ENCODE results near the gene PLRG1. TPM values are rescaled to one million over a fixed set of nuclear protein-coding genes. Genes with fewer than 3 reads are reported as not detected.

The PLRG1 gene
- total RNA-seq, 4 donors from 2014 or later = 29.8 to 66.8 (median 47.6) TPM

DNA sequence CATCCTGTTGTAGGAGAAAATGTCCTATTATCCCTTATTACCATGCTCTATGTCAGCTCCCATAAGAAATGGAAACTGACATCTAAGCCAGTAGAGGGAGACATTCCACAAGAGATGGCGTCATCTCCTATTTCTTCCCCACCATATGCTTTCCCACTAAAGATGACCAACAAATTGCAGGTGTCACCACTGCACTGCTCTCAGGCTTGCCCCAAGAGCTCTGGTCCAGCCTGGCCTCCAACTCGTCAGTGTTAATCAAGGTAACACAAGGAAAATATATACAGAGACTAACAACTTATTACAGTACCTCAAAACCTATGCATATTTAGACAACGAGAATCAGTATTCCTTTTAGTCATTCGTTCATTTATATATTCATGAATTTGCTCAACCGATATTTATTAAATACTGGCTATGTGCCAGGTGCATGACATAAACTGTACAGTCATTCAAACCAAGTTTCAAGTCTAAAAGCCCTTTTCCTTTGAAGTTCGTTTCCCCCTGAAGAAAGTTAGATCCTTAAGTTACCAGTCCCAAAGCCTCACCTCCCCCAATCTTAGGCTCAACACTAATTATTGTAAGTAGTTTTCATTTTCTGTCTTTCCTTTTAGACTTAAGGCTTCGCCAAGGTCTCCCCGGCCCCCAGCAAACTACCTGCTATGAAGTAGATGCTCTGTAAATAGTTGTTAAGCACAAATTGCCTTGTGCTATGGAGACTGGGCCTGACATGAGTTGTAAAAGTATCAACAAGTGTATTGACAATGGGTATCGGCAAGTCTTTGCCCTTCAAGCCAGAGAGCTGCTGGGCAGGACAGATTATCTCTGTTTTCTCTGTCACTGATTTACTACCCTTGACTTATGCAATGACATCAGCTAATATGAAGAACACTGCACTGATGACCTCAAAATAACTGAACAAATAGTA, 9.6 kb upstream of the PLRG1 start:
- TF ChIP-seq CTCF (IDR thresholded peaks at IDR 0.05; ENCODE audit: low read depth) = no peak

GRCh38 chr4:154559141-154559493, 8.9 kb upstream of the PLRG1 start:
- no peak for TF ChIP-seq CTCF (IDR thresholded peaks at IDR 0.05; ENCODE audit: low read depth)

DNA sequence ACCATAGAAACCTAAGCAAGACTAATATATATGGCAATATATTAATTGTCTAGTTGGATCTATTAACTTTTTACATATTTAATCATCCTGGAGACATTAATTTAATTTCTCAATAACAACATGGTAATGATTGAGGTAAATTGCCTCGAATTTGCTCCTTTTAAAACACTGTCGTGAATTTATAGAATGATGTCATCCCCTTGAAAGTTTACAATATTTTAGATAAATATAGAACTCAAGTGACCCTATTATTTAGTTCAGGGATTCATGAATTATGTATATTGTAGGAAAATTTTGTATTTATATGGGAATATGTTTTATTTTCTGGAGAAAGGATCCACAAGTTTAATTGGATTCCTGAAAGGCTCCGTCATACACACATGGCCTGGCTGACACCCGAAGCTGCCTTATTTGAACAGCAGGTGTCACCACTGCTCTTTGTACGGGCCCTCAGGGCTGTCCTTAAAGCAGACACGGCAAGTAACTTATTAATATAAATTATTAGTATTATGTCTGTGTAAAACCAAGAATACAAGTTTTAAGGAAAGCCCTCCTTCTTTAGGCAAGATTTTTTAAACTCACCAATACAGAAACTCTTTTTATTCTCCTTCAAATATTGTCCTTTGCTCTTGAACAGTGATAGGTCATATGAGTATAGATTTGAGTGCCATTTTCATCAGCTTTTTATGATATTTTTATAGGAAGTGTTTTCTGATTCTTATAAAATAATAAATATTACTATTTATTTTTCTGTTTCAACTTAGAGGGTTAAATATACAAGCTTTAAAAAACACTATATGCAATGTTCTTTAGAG, 1.9 kb upstream of the PLRG1 start:
- no peak for TF ChIP-seq CTCF (IDR thresholded peaks at IDR 0.05; ENCODE audit: low read depth)

DNA sequence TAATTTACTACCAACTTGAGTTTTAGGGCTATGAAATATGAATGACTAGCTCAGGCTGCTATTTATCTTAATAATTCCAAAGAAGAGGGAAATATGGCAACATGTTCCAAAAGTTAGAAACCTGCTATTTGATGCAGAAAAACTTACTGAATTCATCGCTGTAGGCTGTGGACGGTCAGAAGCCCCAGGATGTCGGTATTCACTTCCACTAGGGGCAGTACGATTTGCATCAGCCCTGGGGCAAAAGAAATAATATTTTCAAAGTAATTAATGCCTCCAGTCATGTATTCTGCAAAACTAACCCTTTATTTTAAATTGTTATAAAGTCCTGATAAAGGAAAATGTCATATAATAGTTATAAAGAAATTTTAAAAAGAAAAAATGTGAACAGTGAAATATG, 4.5 kb downstream of the PLRG1 start:
- TF ChIP-seq CTCF (IDR thresholded peaks at IDR 0.05; ENCODE audit: low read depth) = no peak

- TF ChIP-seq CTCF (IDR thresholded peaks at IDR 0.05; ENCODE audit: low read depth) = no peak
These were observed 7.8 kb downstream of the PLRG1 start for GRCh38 chr4:154542271-154542879.

DNA sequence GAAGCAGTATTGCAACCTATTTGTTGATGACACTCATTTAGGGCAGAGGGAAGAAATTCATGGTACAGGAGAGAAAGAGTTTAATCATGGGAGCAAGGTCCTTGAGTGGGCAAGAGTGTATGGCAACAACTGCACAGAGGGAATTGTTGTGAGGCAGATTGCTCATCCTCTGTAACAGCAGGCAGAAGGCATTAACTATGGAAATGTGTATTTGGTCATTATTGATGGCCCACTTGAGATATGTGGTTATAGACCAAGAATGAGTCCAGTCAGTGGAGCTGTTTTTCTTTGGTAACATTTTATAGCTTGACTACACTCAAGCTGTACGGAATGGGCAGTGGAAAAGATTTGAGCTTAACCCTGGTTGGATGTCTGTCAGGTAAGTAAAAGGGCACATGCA, 15.9 kb downstream of the PLRG1 start:
- no peak for TF ChIP-seq CTCF (IDR thresholded peaks at IDR 0.05; ENCODE audit: low read depth)
